K562 (cell line): ENCODE results near the gene RSPH6A. TPM values are rescaled to one million over a fixed set of nuclear protein-coding genes. Genes with fewer than 3 reads are reported as not detected.

Source experiments
- ATAC-seq: fragments of 200-7000 bp; cut with Tn5 transposase; 3 replicates; pipeline ENCODE4 v1.9.1; 2020; ENCODE audit warnings: moderate library complexity
- BruUV-seq: library from RNA; stranded (reverse); fragments of 400-500 nt; replicated peaks from 2 replicates; lab custom pipeline; 2021; lab: Mats Ljungman, UMichigan
- CTCF ChIA-PET: fragments of 300-600 bp; formaldehyde crosslinking; extraction: SDS; loops from one replicate; lab custom pipeline; 2021; ENCODE audit warnings: low intra/inter-chr PET ratio; lab: Yijun Ruan, JAX
- POLR2A ChIA-PET: fragments of 300-600, 350-650 bp; sonication (Branson Sonifier 250); formaldehyde crosslinking; extraction: SDS; loops from one replicate; lab custom pipeline; 2021; ENCODE audit warnings: antibody characterized with exemption, inconsistent platforms; lab: Yijun Ruan, JAX
- DNase-seq, 4 experiments: peaks; one replicate each; pipeline versions ENCODE4 v3.0.0 to v3.0.0-alpha.2; 2011 to 2018; ENCODE audit warnings: low spot score in 3 of 4, mixed read lengths in 3 of 4; ENCODE audit errors: extremely low read depth in 1 of 4
- FAIRE-seq: peaks from 2 replicates; lab custom pipeline; 2011; peaks lifted over from hg19 to GRCh38; lab: Jason Lieb, UNC
- H2AFZ ChIP-seq: 2 replicates; pipeline ENCODE4 v1.6.0; 2011; ENCODE audit warnings: low read depth, low read length, control low read depth, inconsistent platforms
- H3K27ac ChIP-seq: fragments of 200-600 bp; 3 replicates; pipeline ENCODE4 v1.8.0; 2011; ENCODE audit warnings: low read depth, mild to moderate bottlenecking, control low read depth, inconsistent platforms, low read length, moderate library complexity, mixed read lengths; ENCODE audit errors: extremely low read depth
- H3K27me3 ChIP-seq, 2 experiments: fragments of 300-600 bp in 1 of 2; 2 replicates in 1 of 2; 3 replicates in 1 of 2; pipeline versions ENCODE4 v1.6.0 to v1.8.0; 2011; ENCODE audit warnings: inconsistent platforms in 2 of 2, low read length in 2 of 2, mild to moderate bottlenecking in 1 of 2, mixed read lengths in 1 of 2, moderate library complexity in 1 of 2; ENCODE audit not compliant: control insufficient read depth in 2 of 2, insufficient read depth in 2 of 2
- H3K36me3 ChIP-seq: fragments of 300-600 bp; 3 replicates; pipeline ENCODE4 v1.8.0; 2011; ENCODE audit warnings: mild to moderate bottlenecking, low read length, inconsistent platforms; ENCODE audit not compliant: control insufficient read depth, insufficient read depth
- H3K4me1 ChIP-seq, 2 experiments: fragments of 200-600 bp in 1 of 2; replicated peaks in 1 of 2; 2 replicates in 1 of 2; 3 replicates in 1 of 2; pipeline versions ENCODE4 v1.5.1 to v1.8.0; 2011; ENCODE audit warnings: inconsistent platforms in 2 of 2, low read length in 2 of 2, mild to moderate bottlenecking in 1 of 2, mixed read lengths in 1 of 2, moderate library complexity in 1 of 2; ENCODE audit not compliant: control insufficient read depth in 2 of 2, insufficient read depth in 2 of 2
- H3K4me2 ChIP-seq: 2 replicates; pipeline ENCODE4 v1.6.1; 2011; ENCODE audit warnings: low read length, control low read depth, inconsistent platforms, mixed read lengths; ENCODE audit not compliant: insufficient read depth
- H3K4me3 ChIP-seq: fragments of 200-600 bp; sonication (generic), shearing (Covaris generic); 2 replicates; pipeline ENCODE4 v1.5.1; 2016; ENCODE audit warnings: control low read depth, inconsistent platforms
- H3K79me2 ChIP-seq: fragments of 200-600 bp; 3 replicates; pipeline ENCODE4 v1.8.0; 2011; ENCODE audit warnings: low read length, inconsistent platforms; ENCODE audit not compliant: control insufficient read depth, insufficient read depth
- H3K9ac ChIP-seq, 2 experiments: 2 replicates each; pipeline versions ENCODE4 v1.6.0 to v1.6.1; 2011; ENCODE audit warnings: low read depth in 2 of 2, low read length in 2 of 2, control low read depth in 1 of 2, inconsistent platforms in 1 of 2, mild to moderate bottlenecking in 1 of 2, mixed read lengths in 1 of 2; ENCODE audit not compliant: insufficient read depth in 1 of 2
- H3K9me1 ChIP-seq: one replicate; pipeline ENCODE4 v1.6.0; 2011; ENCODE audit warnings: inconsistent platforms, mild to moderate bottlenecking, low read length, moderate library complexity; ENCODE audit not compliant: control insufficient read depth, insufficient read depth
- H3K9me3 ChIP-seq: replicated peaks from 2 replicates; pipeline ENCODE4 v1.5.1; 2011; ENCODE audit warnings: low read depth, low read length, inconsistent platforms; ENCODE audit not compliant: control insufficient read depth, insufficient read depth
- H4K20me1 ChIP-seq: replicated peaks from 2 replicates; pipeline ENCODE4 v1.6.1; 2011; ENCODE audit warnings: low read length, inconsistent platforms, mixed read lengths; ENCODE audit not compliant: control insufficient read depth, insufficient read depth
- ARID1B ChIP-seq: fragments of 450-650 bp; IDR thresholded peaks from 2 replicates; pipeline ENCODE4 v1.6.1; 2016; ENCODE audit warnings: antibody characterized with exemption, mild to moderate bottlenecking, inconsistent platforms
- CBFA2T2 ChIP-seq: fragments of 450-650 bp; conservative IDR thresholded peaks from 2 replicates; pipeline ENCODE4 v1.6.1; 2017; ENCODE audit warnings: mild to moderate bottlenecking
- CTBP1 ChIP-seq: fragments of 450-650 bp; IDR thresholded peaks from 2 replicates; pipeline ENCODE4 v1.6.1; 2016; ENCODE audit warnings: borderline replicate concordance
- ILK ChIP-seq: fragments of 450-650 bp; IDR thresholded peaks from 2 replicates; pipeline ENCODE4 v1.6.1; 2016; ENCODE audit warnings: missing genetic modification characterization, low read depth, mild to moderate bottlenecking, missing compliant biosample characterization, moderate library complexity, borderline replicate concordance
- KAT2B ChIP-seq: IDR thresholded peaks from one replicate; pipeline ENCODE4 v1.6.1; 2012; ENCODE audit warnings: low read depth, mild to moderate bottlenecking, control low read depth, inconsistent platforms, low read length, moderate library complexity
- KDM5B ChIP-seq: fragments of 200-600 bp; sonication (generic); IDR thresholded peaks from 2 replicates; pipeline ENCODE4 v1.6.1; 2012; ENCODE audit warnings: low read depth, mild to moderate bottlenecking, moderate library complexity, low read length, control low read depth, inconsistent platforms; ENCODE audit not compliant: insufficient replicate concordance
- KHSRP ChIP-seq: fragments of 450-650 bp; IDR thresholded peaks from 2 replicates; pipeline ENCODE4 v1.6.1; 2017
- KLF10 ChIP-seq: fragments of 250-450 bp; sonication (Bioruptor Pico); IDR thresholded peaks from 2 replicates; pipeline ENCODE4 v1.6.1; 2021; ENCODE audit warnings: matching md5 sums
- POLR2AphosphoS5 ChIP-seq: IDR thresholded peaks from 2 replicates; pipeline ENCODE4 v1.6.1; 2011; ENCODE audit warnings: mild to moderate bottlenecking, low read depth, low read length, moderate library complexity; ENCODE audit not compliant: control insufficient read depth, insufficient read depth
- RAD21 ChIP-seq, 2 experiments: fragments of 250-450 bp in 1 of 2; fragments of 450-650 bp in 1 of 2; sonication (Bioruptor Pico) in 1 of 2; formaldehyde crosslinking in 1 of 2; IDR thresholded peaks in 1 of 2; conservative IDR thresholded peaks in 1 of 2; 2 replicates each; pipeline versions ENCODE4 v1.4.0 to v1.8.0; 2020 to 2022; ENCODE audit warnings: mild to moderate bottlenecking in 2 of 2, moderate library complexity in 1 of 2
- RBM22 ChIP-seq: fragments of 200-400 bp; formaldehyde crosslinking; IDR thresholded peaks from 2 replicates; pipeline ENCODE4 v1.6.1; 2018; ENCODE audit warnings: low read length, low read depth; ENCODE audit not compliant: poor library complexity, severe bottlenecking
- RFX7 ChIP-seq: fragments of 250-450 bp; sonication (Bioruptor Pico); IDR thresholded peaks from 2 replicates; pipeline ENCODE4 v1.5.1; 2021; ENCODE audit warnings: mild to moderate bottlenecking
- SRSF7 ChIP-seq: fragments of 200-400 bp; formaldehyde crosslinking; optimal IDR thresholded peaks from 2 replicates; pipeline ENCODE3; 2017; ENCODE audit warnings: mild to moderate bottlenecking, low read depth, low read length
- STAT5B ChIP-seq: fragments of 250-450 bp; sonication (Bioruptor Pico); IDR thresholded peaks from 2 replicates; pipeline ENCODE4 v1.8.0; 2021; ENCODE audit warnings: mild to moderate bottlenecking, inconsistent platforms
- XRCC4 ChIP-seq: IDR thresholded peaks from one replicate; pipeline ENCODE4 v1.6.1; 2011; ENCODE audit not compliant: insufficient read depth, insufficient read length; ENCODE audit errors: extremely low read depth
- ZNF41 ChIP-seq: fragments of 250-450 bp; sonication (Bioruptor Pico); conservative IDR thresholded peaks from 2 replicates; pipeline ENCODE4 v1.4.0; 2020; ENCODE audit warnings: mild to moderate bottlenecking
- WGBS: fragments of 100-300 bp; shearing (Covaris generic); methylation state at CpG from one replicate; pipeline ENCODE4 v1.1.6; 2016; ENCODE audit warnings: low coverage, mixed read lengths; ENCODE audit not compliant: insufficient coverage; ENCODE audit errors: missing lambda C conversion rate; 5-methylcytosine and 5-hydroxymethylcytosine counted together
- in situ Hi-C: fragments of 300-500 bp; cut with MboI; formaldehyde crosslinking; loops from 4 replicates; pipeline ENCODE4 v1.15.0; 2018; ENCODE audit warnings: inconsistent platforms, mixed read lengths
- intact Hi-C: fragments of 100-400 bp; cut with micrococcal nuclease; formaldehyde crosslinking; loops from 2 replicates; pipeline ENCODE4 v1.14.2; 2022
- polyA plus RNA-seq, 8 experiments: library from polyadenylated mRNA; depleted of rRNA in 4 of 8; stranded (reverse) in 5 of 8; unstranded in 3 of 8; fragments of >200 nt; fragmentation: Nextera tagmentation in 2 of 8; fragmentation: Illumina TruSeq in 1 of 8; extraction: Ambion mirVana in 2 of 8; extraction: Trizol in 1 of 8; gene quantifications; 2 replicates each; pipeline versions ENCODE4 v1.2.1 to v1.2.3, GENCODE V29; 2011 to 2014; ENCODE audit warnings: inconsistent platforms in 1 of 8, missing spikeins in 1 of 8
- total RNA-seq, 7 experiments: library from RNA; depleted of rRNA in 6 of 7; stranded (reverse); fragments of >200 nt in 6 of 7; fragmentation: Illumina TruSeq in 2 of 7; extraction: Trizol in 2 of 7; gene quantifications; 2 replicates each; pipeline versions ENCODE4 v1.2.1 to v1.2.3, GENCODE V29; 2011 to 2021; ENCODE audit warnings: low replicate concordance in 1 of 7
- TF ChIP-seq, protein P1 (sequence below): fragments of 250-450 bp; sonication (Bioruptor Pico); IDR thresholded peaks from 2 replicates; pipeline ENCODE4 v1.4.0; 2020; ENCODE audit warnings: mild to moderate bottlenecking, moderate library complexity
- TF ChIP-seq, protein P2 (sequence below): sonication (generic); formaldehyde crosslinking; IDR thresholded peaks from 2 replicates; pipeline ENCODE4 v1.8.1; 2022; ENCODE audit warnings: missing genetic modification reagents
- TF ChIP-seq, protein P3 (sequence below): sonication (generic); formaldehyde crosslinking; IDR thresholded peaks from 2 replicates; pipeline ENCODE4 v1.9.0; 2022; ENCODE audit warnings: mild to moderate bottlenecking, missing genetic modification reagents

RSPH6A gene
- total and polyA plus RNA-seq, 9 of the 15 experiments (the other 6 are each of a cell fraction or from before 2014, with no cell fraction given) = 0.03 to 0.15 (median 0.07) TPM; not detected in 5

DNA sequence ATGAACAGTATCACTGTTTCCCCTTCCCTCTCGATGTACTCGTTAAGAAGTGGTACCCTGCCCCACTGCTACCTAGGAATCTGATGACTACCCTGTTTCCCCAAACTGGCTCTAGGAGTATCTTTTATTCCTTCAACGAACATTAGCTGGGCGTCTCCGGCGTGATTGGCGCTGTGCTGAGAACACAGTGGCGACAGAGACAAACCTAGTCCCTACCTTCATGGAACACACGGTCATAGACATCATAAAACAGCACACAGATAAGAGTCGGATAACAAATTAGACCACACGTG lies 47.1 kb upstream of the RSPH6A start:
- H3K36me3 ChIP-seq = peaks cover 33% of the 10 kb centered on the region
- H3K9me1 ChIP-seq = peaks cover 2% of the 10 kb centered on the region
- no peak; the same call in 2 of the 3 replicates for ATAC-seq
- no peaks in the 10 kb centered on the region for H3K9me3 ChIP-seq
- DNase-seq = no peak
- no TSS peak for BruUV-seq
- H3K4me2 ChIP-seq = peak overlapping the region; percentile 100
- no peaks in the 10 kb centered on the region for H4K20me1 ChIP-seq
- H3K4me1 ChIP-seq = peaks cover 23 to 45% of the 10 kb centered on the region in 2 experiments
- peak overlapping the region; percentile 95 for H3K4me3 ChIP-seq
- H3K27me3 ChIP-seq = no peaks in the 10 kb centered on the region
- H3K79me2 ChIP-seq = peaks cover 64% of the 10 kb centered on the region
- peak overlapping the region; percentile 99 for H2AFZ ChIP-seq
- CTCF ChIA-PET = interaction anchor here (0.5 to 5.5 kb wide), 2 partner anchors 20 to 59 kb away, joined by 5 to 102 read pairs; no protein-coding TSS in a partner anchor
- 0% methylated on average over 11 of the region's 11 CpGs for whole genome bisulfite sequencing
- H3K9ac ChIP-seq = peak overlapping the region; percentile 94 to 96; a peak in 3 of 4 replicates
- intact Hi-C loops (no loop called here), in situ Hi-C loops (no loop called here)
- POLR2A ChIA-PET = interaction anchor here (1.3 to 2.5 kb wide), 2 partner anchors 10 to 27 kb away, joined by 7 to 10 read pairs; no protein-coding TSS in a partner anchor
- FAIRE-seq = peak; percentile 70
- H3K27ac ChIP-seq = peak overlapping the region; percentile 86
- TF ChIP-seq POLR2AphosphoS5 (no peak), CBFA2T2 (no peak), KHSRP (peak; percentile 10; the same call in 1 of the 2 replicates), STAT5B (CRISPR knock-in tag) (no peak), XRCC4 (no peak), KAT2B (no peak), CTBP1 (peak; percentile 19; the same call in 1 of the 2 replicates), ZNF41 (CRISPR knock-in tag) (no peak), RAD21 (CRISPR knock-in tag; conservative IDR thresholded peaks at IDR 0.05 in 1 of 2, IDR thresholded peaks at IDR 0.05 in 1 of 2) (no peak), RBM22 (no peak), RFX7 (CRISPR knock-in tag) (no peak), ARID1B (no peak), KDM5B (no peak), KLF10 (CRISPR knock-in tag) (no peak), ILK (tag) (no peak), SRSF7 (no peak)
- TF ChIP-seq, protein P1, sequence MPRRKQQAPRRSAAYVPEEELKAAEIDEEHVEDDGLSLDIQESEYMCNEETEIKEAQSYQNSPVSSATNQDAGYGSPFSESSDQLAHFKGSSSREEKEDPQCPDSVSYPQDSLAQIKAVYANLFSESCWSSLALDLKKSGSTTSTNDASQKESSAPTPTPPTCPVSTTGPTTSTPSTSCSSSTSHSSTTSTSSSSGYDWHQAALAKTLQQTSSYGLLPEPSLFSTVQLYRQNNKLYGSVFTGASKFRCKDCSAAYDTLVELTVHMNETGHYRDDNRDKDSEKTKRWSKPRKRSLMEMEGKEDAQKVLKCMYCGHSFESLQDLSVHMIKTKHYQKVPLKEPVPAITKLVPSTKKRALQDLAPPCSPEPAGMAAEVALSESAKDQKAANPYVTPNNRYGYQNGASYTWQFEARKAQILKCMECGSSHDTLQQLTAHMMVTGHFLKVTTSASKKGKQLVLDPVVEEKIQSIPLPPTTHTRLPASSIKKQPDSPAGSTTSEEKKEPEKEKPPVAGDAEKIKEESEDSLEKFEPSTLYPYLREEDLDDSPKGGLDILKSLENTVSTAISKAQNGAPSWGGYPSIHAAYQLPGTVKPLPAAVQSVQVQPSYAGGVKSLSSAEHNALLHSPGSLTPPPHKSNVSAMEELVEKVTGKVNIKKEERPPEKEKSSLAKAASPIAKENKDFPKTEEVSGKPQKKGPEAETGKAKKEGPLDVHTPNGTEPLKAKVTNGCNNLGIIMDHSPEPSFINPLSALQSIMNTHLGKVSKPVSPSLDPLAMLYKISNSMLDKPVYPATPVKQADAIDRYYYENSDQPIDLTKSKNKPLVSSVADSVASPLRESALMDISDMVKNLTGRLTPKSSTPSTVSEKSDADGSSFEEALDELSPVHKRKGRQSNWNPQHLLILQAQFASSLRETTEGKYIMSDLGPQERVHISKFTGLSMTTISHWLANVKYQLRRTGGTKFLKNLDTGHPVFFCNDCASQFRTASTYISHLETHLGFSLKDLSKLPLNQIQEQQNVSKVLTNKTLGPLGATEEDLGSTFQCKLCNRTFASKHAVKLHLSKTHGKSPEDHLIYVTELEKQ (CRISPR knock-in tag) = no peak
- TF ChIP-seq, protein P2, sequence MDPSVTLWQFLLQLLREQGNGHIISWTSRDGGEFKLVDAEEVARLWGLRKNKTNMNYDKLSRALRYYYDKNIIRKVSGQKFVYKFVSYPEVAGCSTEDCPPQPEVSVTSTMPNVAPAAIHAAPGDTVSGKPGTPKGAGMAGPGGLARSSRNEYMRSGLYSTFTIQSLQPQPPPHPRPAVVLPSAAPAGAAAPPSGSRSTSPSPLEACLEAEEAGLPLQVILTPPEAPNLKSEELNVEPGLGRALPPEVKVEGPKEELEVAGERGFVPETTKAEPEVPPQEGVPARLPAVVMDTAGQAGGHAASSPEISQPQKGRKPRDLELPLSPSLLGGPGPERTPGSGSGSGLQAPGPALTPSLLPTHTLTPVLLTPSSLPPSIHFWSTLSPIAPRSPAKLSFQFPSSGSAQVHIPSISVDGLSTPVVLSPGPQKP (CRISPR knock-in tag) = no peak
- TF ChIP-seq, protein P3, sequence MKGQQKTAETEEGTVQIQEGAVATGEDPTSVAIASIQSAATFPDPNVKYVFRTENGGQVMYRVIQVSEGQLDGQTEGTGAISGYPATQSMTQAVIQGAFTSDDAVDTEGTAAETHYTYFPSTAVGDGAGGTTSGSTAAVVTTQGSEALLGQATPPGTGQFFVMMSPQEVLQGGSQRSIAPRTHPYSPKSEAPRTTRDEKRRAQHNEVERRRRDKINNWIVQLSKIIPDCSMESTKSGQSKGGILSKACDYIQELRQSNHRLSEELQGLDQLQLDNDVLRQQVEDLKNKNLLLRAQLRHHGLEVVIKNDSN (CRISPR knock-in tag) = peak; percentile 89; the same call in 1 of the 2 replicates
